H9 (cell line): Measurements from ENCODE around the gene GPC1. TPM values are rescaled to one million over a fixed set of nuclear protein-coding genes. Genes with fewer than 3 reads are reported as not detected.

Experiments used
- DNase-seq: peaks from one replicate; pipeline ENCODE4 v3.0.0-alpha.2; 2017
- H2AFZ ChIP-seq: one replicate; pipeline ENCODE4 v1.6.1; 2013; ENCODE audit warnings: mild to moderate bottlenecking, low read length, control low read depth, moderate library complexity
- H2AK5ac ChIP-seq: 2 replicates; pipeline ENCODE4 v1.6.1; 2013; ENCODE audit warnings: low read length, control low read depth, mixed read lengths; ENCODE audit not compliant: insufficient read length
- H2BK120ac ChIP-seq: one replicate; pipeline ENCODE4 v1.6.1; 2013; ENCODE audit warnings: low read depth, mild to moderate bottlenecking, low read length, control low read depth, inconsistent platforms; ENCODE audit not compliant: poor library complexity, severe bottlenecking
- H2BK12ac ChIP-seq: 2 replicates; pipeline ENCODE4 v1.6.1; 2013; ENCODE audit warnings: low read length, control low read depth, mixed read lengths, low read depth; ENCODE audit not compliant: insufficient read length
- H2BK15ac ChIP-seq: 2 replicates; pipeline ENCODE4 v1.6.1; 2013; ENCODE audit warnings: low read depth, low read length, control low read depth
- H2BK20ac ChIP-seq: one replicate; pipeline ENCODE4 v1.6.1; 2013; ENCODE audit warnings: low read depth, mild to moderate bottlenecking, low read length, control low read depth, inconsistent platforms; ENCODE audit not compliant: poor library complexity, severe bottlenecking
- H2BK5ac ChIP-seq: 2 replicates; pipeline ENCODE4 v1.6.1; 2013; ENCODE audit warnings: low read length, control low read depth, mixed read lengths; ENCODE audit not compliant: insufficient read length
- H3K14ac ChIP-seq: 2 replicates; pipeline ENCODE4 v1.6.1; 2013; ENCODE audit warnings: low read length, control low read depth; ENCODE audit not compliant: insufficient read depth
- H3K18ac ChIP-seq: 2 replicates; pipeline ENCODE4 v1.6.1; 2013; ENCODE audit warnings: low read depth, mild to moderate bottlenecking, mixed read lengths, low read length, control low read depth; ENCODE audit not compliant: insufficient read length
- H3K23ac ChIP-seq: 2 replicates; pipeline ENCODE4 v1.6.1; 2013; ENCODE audit warnings: low read length, control low read depth, mixed read lengths, low read depth; ENCODE audit not compliant: insufficient read length
- H3K23me2 ChIP-seq: 2 replicates; pipeline ENCODE4 v1.6.1; 2013; ENCODE audit warnings: low read depth, mild to moderate bottlenecking, mixed read lengths, low read length, control low read depth; ENCODE audit not compliant: insufficient read length, poor library complexity, severe bottlenecking
- H3K27ac ChIP-seq: 2 replicates; pipeline ENCODE4 v1.5.1; 2013; ENCODE audit warnings: low read length, control low read depth, mixed read lengths, low read depth; ENCODE audit not compliant: insufficient read length
- H3K27me3 ChIP-seq: 2 replicates; pipeline ENCODE4 v1.6.1; 2013; ENCODE audit warnings: low read length, control low read depth, inconsistent platforms; ENCODE audit not compliant: insufficient read depth
- H3K4ac ChIP-seq: 2 replicates; pipeline ENCODE4 v1.6.1; 2013; ENCODE audit warnings: low read depth, mild to moderate bottlenecking, control low read depth, inconsistent platforms, low read length, moderate library complexity
- H3K4me1 ChIP-seq: 2 replicates; pipeline ENCODE4 v1.6.1; 2013; ENCODE audit warnings: low read length, control low read depth, inconsistent platforms; ENCODE audit not compliant: insufficient read depth
- H3K4me2 ChIP-seq: 2 replicates; pipeline ENCODE4 v1.6.1; 2013; ENCODE audit warnings: low read length, control low read depth, mixed read lengths; ENCODE audit not compliant: insufficient read length, insufficient read depth
- H3K56ac ChIP-seq: 2 replicates; pipeline ENCODE4 v1.6.1; 2013; ENCODE audit warnings: low read depth, mild to moderate bottlenecking, mixed read lengths, low read length, control low read depth; ENCODE audit not compliant: insufficient read length
- H3K79me1 ChIP-seq: 2 replicates; pipeline ENCODE4 v1.6.1; 2013; ENCODE audit warnings: low read depth, mild to moderate bottlenecking, moderate library complexity, low read length, control low read depth, inconsistent platforms; ENCODE audit not compliant: insufficient read depth, poor library complexity, severe bottlenecking
- H3K79me2 ChIP-seq: 2 replicates; pipeline ENCODE4 v1.6.1; 2013; ENCODE audit warnings: low read length, control low read depth, inconsistent platforms; ENCODE audit not compliant: insufficient read depth
- H3K9ac ChIP-seq: 2 replicates; pipeline ENCODE4 v1.6.1; 2013; ENCODE audit warnings: low read length, control low read depth, mixed read lengths; ENCODE audit not compliant: insufficient read length; ENCODE audit errors: extremely low read depth
- H3K9me3 ChIP-seq: one replicate; pipeline ENCODE4 v1.6.1; 2013; ENCODE audit warnings: low read depth, low read length, inconsistent platforms; ENCODE audit not compliant: control insufficient read depth
- H3T11ph ChIP-seq: one replicate; pipeline ENCODE4 v1.6.1; 2013; ENCODE audit warnings: mild to moderate bottlenecking, low read length, control low read depth, inconsistent platforms
- H4K20me1 ChIP-seq: one replicate; pipeline ENCODE4 v1.6.1; 2013; ENCODE audit not compliant: control insufficient read depth, insufficient read length, insufficient read depth
- H4K5ac ChIP-seq: 2 replicates; pipeline ENCODE4 v1.6.1; 2013; ENCODE audit warnings: low read depth, mild to moderate bottlenecking, mixed read lengths, low read length, control low read depth; ENCODE audit not compliant: insufficient read length
- H4K8ac ChIP-seq: replicated peaks from 2 replicates; pipeline ENCODE4 v1.6.1; 2013; ENCODE audit warnings: low read length, control low read depth, mixed read lengths, low read depth; ENCODE audit not compliant: insufficient read length
- H4K91ac ChIP-seq: 2 replicates; pipeline ENCODE4 v1.6.1; 2013; ENCODE audit warnings: low read depth, mild to moderate bottlenecking, moderate library complexity, mixed read lengths, low read length, control low read depth; ENCODE audit not compliant: insufficient read length
- H3K27ac Mint-ChIP-seq, 3 experiments: 2 replicates in 2 of 3; 3 replicates in 1 of 3; pipeline ENCODE4 v1.8.0; 2020 to 2021; ENCODE audit warnings: mixed read lengths in 3 of 3, mild to moderate bottlenecking in 1 of 3, moderate library complexity in 1 of 3
- H3K27me3 Mint-ChIP-seq: 2 replicates; pipeline ENCODE4 v1.8.0; 2021; ENCODE audit warnings: low read depth, mild to moderate bottlenecking, moderate library complexity, mixed read lengths
- H3K36me3 Mint-ChIP-seq, 3 experiments: 2 replicates in 2 of 3; 3 replicates in 1 of 3; pipeline ENCODE4 v1.8.0; 2020 to 2021; ENCODE audit warnings: low read depth in 3 of 3, mixed read lengths in 3 of 3; ENCODE audit not compliant: insufficient read depth in 1 of 3
- H3K4me1 Mint-ChIP-seq, 2 experiments: 2 replicates each; pipeline ENCODE4 v1.8.0; 2020; ENCODE audit warnings: mixed read lengths in 2 of 2
- H3K4me3 Mint-ChIP-seq, 2 experiments: 2 replicates in 1 of 2; 3 replicates in 1 of 2; pipeline ENCODE4 v1.8.0; 2020 to 2021; ENCODE audit warnings: mild to moderate bottlenecking in 2 of 2, mixed read lengths in 2 of 2, moderate library complexity in 1 of 2
- H3K9me3 Mint-ChIP-seq, 2 experiments: 2 replicates in 1 of 2; 3 replicates in 1 of 2; pipeline ENCODE4 v1.8.0; 2020; ENCODE audit warnings: mild to moderate bottlenecking in 2 of 2, mixed read lengths in 2 of 2, moderate library complexity in 1 of 2
- WGBS: extraction: QIAGEN DNeasy Blood & Tissue Kit; methylation state at CpG from one replicate; pipeline ENCODE4 v1.1.7; 2013; ENCODE audit warnings: missing lambda C conversion rate, low lambda C conversion rate, mixed read lengths; ENCODE audit not compliant: insufficient read length; ENCODE audit errors: extremely low coverage; 5-methylcytosine and 5-hydroxymethylcytosine counted together
- total RNA-seq: library from RNA; stranded (reverse); gene quantifications from 2 replicates; pipeline ENCODE4 v1.2.1, GENCODE V29; 2021
- TF ChIP-seq, protein P1 (sequence below): fragments of 200-600 bp; sonication (generic); conservative IDR thresholded peaks from 3 replicates; pipeline ENCODE4 v1.8.0; 2021; ENCODE audit warnings: antibody characterized with exemption, mild to moderate bottlenecking

The GPC1 gene
- total RNA-seq, 1 experiment from 2014 or later = 39.4 TPM

DNA sequence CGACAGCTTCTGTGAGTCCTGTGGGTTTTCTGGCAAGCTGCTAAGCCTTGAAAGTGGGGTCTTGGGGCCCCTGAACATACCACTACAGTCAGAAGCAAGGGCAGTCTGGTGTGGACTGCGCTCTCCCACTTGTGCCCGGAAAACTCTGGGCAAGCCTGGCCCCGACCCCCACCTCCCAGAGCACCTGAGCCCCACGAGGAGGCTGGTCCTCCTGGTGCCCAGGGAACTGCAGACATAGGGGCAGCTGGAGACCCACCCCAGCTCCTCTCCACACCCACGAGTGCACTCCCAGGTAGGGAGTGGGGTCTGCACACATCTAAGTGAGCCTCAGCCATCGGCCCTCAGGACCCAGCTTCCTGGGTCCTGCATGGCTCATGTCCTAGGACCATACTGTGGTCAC, 16.2 kb upstream of the GPC1 start:
- no peak overlapping the region for H2BK20ac ChIP-seq
- H3K23ac ChIP-seq = no peak overlapping the region
- no peak overlapping the region for H3K56ac ChIP-seq
- Mint-ChIP-seq H3K27ac (no peak overlapping the region), H3K4me3 (no peak overlapping the region), H3K4me1 (no peaks in the 10 kb centered on the region), H3K9me3 (peaks cover 35 to 41% of the 10 kb centered on the region in 2 experiments), H3K27me3 (peaks cover 15% of the 10 kb centered on the region), H3K36me3 (peaks cover 2 to 5% (median 3%) of the 10 kb centered on the region in 3 experiments; a peak in 5 of 7 replicates)
- no peaks in the 10 kb centered on the region for H4K20me1 ChIP-seq
- H3K14ac ChIP-seq = no peak overlapping the region; the same call in 1 of the 2 replicates
- no peaks in the 10 kb centered on the region for H3K79me2 ChIP-seq
- no peak overlapping the region for H3K18ac ChIP-seq
- H3T11ph ChIP-seq = no peak overlapping the region
- no peak overlapping the region for H2AK5ac ChIP-seq
- H2AFZ ChIP-seq = no peak overlapping the region
- H3K4ac ChIP-seq = no peak overlapping the region
- H3K4me2 ChIP-seq = no peak overlapping the region
- no peaks in the 10 kb centered on the region for H3K27me3 ChIP-seq
- H3K23me2 ChIP-seq = no peaks in the 10 kb centered on the region
- no peak overlapping the region for H4K8ac ChIP-seq
- H2BK12ac ChIP-seq = no peak overlapping the region
- DNase-seq = no peak
- no peaks in the 10 kb centered on the region for H3K4me1 ChIP-seq
- no peak overlapping the region for H2BK5ac ChIP-seq
- H2BK120ac ChIP-seq = no peak overlapping the region
- no peaks in the 10 kb centered on the region for H3K79me1 ChIP-seq
- no peak overlapping the region for H3K27ac ChIP-seq
- no peak overlapping the region for H3K9ac ChIP-seq
- no peak overlapping the region for H4K91ac ChIP-seq
- no peak overlapping the region for H4K5ac ChIP-seq
- H2BK15ac ChIP-seq = no peak overlapping the region
- no CpG with 5 or more reads among the region's 7 CpGs for WGBS
- TF ChIP-seq, protein P1, sequence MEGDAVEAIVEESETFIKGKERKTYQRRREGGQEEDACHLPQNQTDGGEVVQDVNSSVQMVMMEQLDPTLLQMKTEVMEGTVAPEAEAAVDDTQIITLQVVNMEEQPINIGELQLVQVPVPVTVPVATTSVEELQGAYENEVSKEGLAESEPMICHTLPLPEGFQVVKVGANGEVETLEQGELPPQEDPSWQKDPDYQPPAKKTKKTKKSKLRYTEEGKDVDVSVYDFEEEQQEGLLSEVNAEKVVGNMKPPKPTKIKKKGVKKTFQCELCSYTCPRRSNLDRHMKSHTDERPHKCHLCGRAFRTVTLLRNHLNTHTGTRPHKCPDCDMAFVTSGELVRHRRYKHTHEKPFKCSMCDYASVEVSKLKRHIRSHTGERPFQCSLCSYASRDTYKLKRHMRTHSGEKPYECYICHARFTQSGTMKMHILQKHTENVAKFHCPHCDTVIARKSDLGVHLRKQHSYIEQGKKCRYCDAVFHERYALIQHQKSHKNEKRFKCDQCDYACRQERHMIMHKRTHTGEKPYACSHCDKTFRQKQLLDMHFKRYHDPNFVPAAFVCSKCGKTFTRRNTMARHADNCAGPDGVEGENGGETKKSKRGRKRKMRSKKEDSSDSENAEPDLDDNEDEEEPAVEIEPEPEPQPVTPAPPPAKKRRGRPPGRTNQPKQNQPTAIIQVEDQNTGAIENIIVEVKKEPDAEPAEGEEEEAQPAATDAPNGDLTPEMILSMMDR = no peak
- peaks cover 22% of the 10 kb centered on the region for H3K9me3 ChIP-seq
